Brain microvascular endothelial cell (primary cell): Measurements from ENCODE around the gene AEBP2.
"Not testable (repeated sequence)": the region's sequence is repeated elsewhere in the genome, so short reads cannot be mapped to it uniquely, and the experiment has no call there.

Experiments used
- DNase-seq: peaks from one replicate; pipeline ENCODE4 v3.0.0-alpha.2; 2020
- H3K27ac ChIP-seq: fragments of 250-450 bp; sonication (Bioruptor Pico); 2 replicates; pipeline ENCODE4 v1.5.1; 2020; ENCODE audit warnings: mild to moderate bottlenecking, moderate library complexity
- H3K27me3 ChIP-seq: fragments of 250-450 bp; sonication (Bioruptor Pico); replicated peaks from 2 replicates; pipeline ENCODE4 v1.5.1; 2020; ENCODE audit warnings: mild to moderate bottlenecking
- H3K36me3 ChIP-seq: fragments of 250-450 bp; sonication (Bioruptor Pico); replicated peaks from 2 replicates; pipeline ENCODE4 v1.5.1; 2020; ENCODE audit warnings: mild to moderate bottlenecking
- H3K4me3 ChIP-seq: 2 replicates; pipeline ENCODE4 v1.5.1; 2011; ENCODE audit warnings: low read depth, mild to moderate bottlenecking, control low read depth, low read length, moderate library complexity
- in situ Hi-C: cut with HindIII; loops from 2 replicates; pipeline ENCODE4 v1.10.0; 2017; ENCODE audit warnings: low sequenced_read_pairs, low pct_ligation_motif_present
- TF ChIP-seq, protein P1 (sequence below): IDR thresholded peaks from 2 replicates; pipeline ENCODE4 v1.5.1; 2011; ENCODE audit warnings: low read depth, mild to moderate bottlenecking, moderate library complexity, low read length, control low read depth, inconsistent platforms; ENCODE audit errors: missing control alignments

AEBP2 gene

GRCh38 chr12:19419086-19419485 is 20.2 kb upstream of the AEBP2 start:
- no peak for DNase-seq
- H3K36me3 ChIP-seq, result no peaks in the 10 kb centered on the region
- no peak overlapping the region for H3K27ac ChIP-seq
- in situ Hi-C loops, result no loop called here
- TF ChIP-seq, protein P1, sequence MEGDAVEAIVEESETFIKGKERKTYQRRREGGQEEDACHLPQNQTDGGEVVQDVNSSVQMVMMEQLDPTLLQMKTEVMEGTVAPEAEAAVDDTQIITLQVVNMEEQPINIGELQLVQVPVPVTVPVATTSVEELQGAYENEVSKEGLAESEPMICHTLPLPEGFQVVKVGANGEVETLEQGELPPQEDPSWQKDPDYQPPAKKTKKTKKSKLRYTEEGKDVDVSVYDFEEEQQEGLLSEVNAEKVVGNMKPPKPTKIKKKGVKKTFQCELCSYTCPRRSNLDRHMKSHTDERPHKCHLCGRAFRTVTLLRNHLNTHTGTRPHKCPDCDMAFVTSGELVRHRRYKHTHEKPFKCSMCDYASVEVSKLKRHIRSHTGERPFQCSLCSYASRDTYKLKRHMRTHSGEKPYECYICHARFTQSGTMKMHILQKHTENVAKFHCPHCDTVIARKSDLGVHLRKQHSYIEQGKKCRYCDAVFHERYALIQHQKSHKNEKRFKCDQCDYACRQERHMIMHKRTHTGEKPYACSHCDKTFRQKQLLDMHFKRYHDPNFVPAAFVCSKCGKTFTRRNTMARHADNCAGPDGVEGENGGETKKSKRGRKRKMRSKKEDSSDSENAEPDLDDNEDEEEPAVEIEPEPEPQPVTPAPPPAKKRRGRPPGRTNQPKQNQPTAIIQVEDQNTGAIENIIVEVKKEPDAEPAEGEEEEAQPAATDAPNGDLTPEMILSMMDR, result no peak
- no peak overlapping the region for H3K4me3 ChIP-seq
- no peaks in the 10 kb centered on the region for H3K27me3 ChIP-seq

- no peak for DNase-seq
- Histone ChIP-seq H3K27ac (no peak overlapping the region), H3K4me3 (no peak overlapping the region), H3K36me3 (no peaks in the 10 kb centered on the region), H3K27me3 (no peaks in the 10 kb centered on the region)
- TF ChIP-seq, protein P1, result no peak
- in situ Hi-C loops, result no loop called here
Observed at GRCh38 chr12:19421503-19422282, 17.6 kb upstream of the AEBP2 start.

- TF ChIP-seq, protein P1, result no peak
- Histone ChIP-seq H3K4me3 (no peak overlapping the region), H3K36me3 (no peaks in the 10 kb centered on the region), H3K27ac (no peak overlapping the region), H3K27me3 (no peaks in the 10 kb centered on the region)
- no peak for DNase-seq
- in situ Hi-C loops, result no loop called here
Observed at GRCh38 chr12:19423166-19423930, 15.9 kb upstream of the AEBP2 start.

DNA sequence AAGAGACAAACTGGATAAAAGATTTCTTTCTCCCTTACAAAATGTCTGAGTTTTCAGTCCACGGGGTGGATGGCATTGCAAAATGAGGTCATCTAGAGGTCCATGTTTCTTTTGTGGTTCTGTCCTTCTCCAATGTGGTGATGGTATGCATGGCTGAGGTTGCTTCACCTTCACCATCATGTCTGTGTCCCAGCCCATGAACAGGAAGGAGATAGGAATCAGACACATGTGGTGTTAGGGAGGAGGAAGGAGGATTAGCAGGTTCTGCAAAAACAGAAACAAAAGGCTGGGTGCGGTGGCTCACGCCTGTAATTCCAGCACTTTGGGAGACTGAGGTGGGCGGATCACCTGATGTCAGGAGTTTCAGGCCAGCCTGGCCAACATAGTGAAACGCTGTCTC is 11.0 kb upstream of the AEBP2 start:
- no peaks in the 10 kb centered on the region for H3K27me3 ChIP-seq
- in situ Hi-C loops, result no loop called here
- H3K36me3 ChIP-seq, result no peaks in the 10 kb centered on the region
- no peak overlapping the region for H3K4me3 ChIP-seq
- DNase-seq, result no peak
- H3K27ac ChIP-seq, result no peak overlapping the region
- TF ChIP-seq, protein P1, result no peak

DNA sequence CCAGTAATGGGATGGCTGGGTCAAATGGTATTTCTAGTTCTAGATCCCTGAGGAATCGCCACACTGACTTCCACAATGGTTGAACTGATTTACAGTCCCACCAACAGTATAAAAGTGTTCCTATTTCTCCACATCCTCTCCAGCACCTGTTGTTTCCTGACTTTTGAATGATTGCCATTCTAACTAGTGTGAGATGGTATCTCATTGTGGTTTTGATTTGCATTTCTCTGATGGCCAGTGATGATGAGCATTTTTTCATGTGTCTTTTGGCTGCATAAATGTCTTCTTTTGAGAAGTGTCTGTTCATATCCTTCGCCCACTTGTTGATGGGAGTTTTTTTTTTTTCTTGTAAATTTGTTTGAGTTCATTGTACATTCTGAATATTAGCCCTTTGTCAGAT is 9.8 kb upstream of the AEBP2 start:
- DNase-seq, H3K36me3 ChIP-seq, in situ Hi-C loops, H3K27ac ChIP-seq, H3K27me3 ChIP-seq, H3K4me3 ChIP-seq: not testable (repeated sequence)

GRCh38 chr12:19430988-19431387 is 8.3 kb upstream of the AEBP2 start:
- no peaks in the 10 kb centered on the region for H3K27me3 ChIP-seq
- peak overlapping the region; percentile 79 for H3K27ac ChIP-seq
- no peaks in the 10 kb centered on the region for H3K36me3 ChIP-seq
- no peak overlapping the region for H3K4me3 ChIP-seq
- peak; percentile 6 for DNase-seq
- TF ChIP-seq, protein P1, result no peak
- in situ Hi-C loops, result no loop called here
